Lower lobe of right lung (tissue), 2 donors: Measurements from ENCODE around the gene MGAT4A. TPM values are rescaled to one million over a fixed set of nuclear protein-coding genes. Genes with fewer than 3 reads are reported as not detected.

Experiments
- ATAC-seq, 2 donors: fragments of 200-7000 bp; cut with Tn5 transposase; one replicate each; pipeline ENCODE4 v1.9.1; 2020 to 2022; ENCODE audit warnings: mild to moderate bottlenecking in 2 of 2, moderate library complexity in 2 of 2
- DNase-seq: peaks from one replicate; pipeline ENCODE4 v3.0.0-alpha.2; 2020
- H3K27ac ChIP-seq: fragments of 200-600 bp; one replicate; pipeline ENCODE4 v1.8.0; 2022
- H3K27me3 ChIP-seq: fragments of 200-600 bp; one replicate; pipeline ENCODE4 v1.8.0; 2022; ENCODE audit warnings: low read depth
- H3K36me3 ChIP-seq: fragments of 200-600 bp; one replicate; pipeline ENCODE4 v1.8.0; 2022; ENCODE audit warnings: mild to moderate bottlenecking
- H3K4me1 ChIP-seq: fragments of 200-600 bp; one replicate; pipeline ENCODE4 v1.8.0; 2022
- H3K4me3 ChIP-seq: fragments of 200-600 bp; one replicate; pipeline ENCODE4 v1.8.0; 2022; ENCODE audit warnings: mild to moderate bottlenecking
- H3K9me3 ChIP-seq: fragments of 200-600 bp; one replicate; pipeline ENCODE4 v1.8.0; 2022
- CTCF ChIP-seq: fragments of 200-600 bp; IDR thresholded peaks from one replicate; pipeline ENCODE4 v1.8.0; 2022; ENCODE audit warnings: antibody characterized with exemption, mild to moderate bottlenecking
- intact Hi-C: fragments of 100-400 bp; cut with DNase I; formaldehyde crosslinking; loops from one replicate; pipeline ENCODE4 v1.11.0; 2022
- total RNA-seq: library from RNA; stranded (reverse); fragmentation: NEBNext Ultra II Directional; extraction: Animal tissue kit (Norgen Biotek cat#: 25700); gene quantifications from one replicate; pipeline ENCODE4 v1.2.1, GENCODE V29; 2021
- donor health status: DM: no; HTN: yes; CAD: no; lungs with severe emphysema.

Gene MGAT4A
- total RNA-seq, 1 donor from 2014 or later: 82.0 TPM

- intact Hi-C loops: no loop called here
- no peak for DNase-seq
- Histone ChIP-seq H3K36me3 (peaks cover 34% of the 10 kb centered on the region), H3K4me3 (no peak overlapping the region), H3K27ac (no peak overlapping the region), H3K27me3 (no peaks in the 10 kb centered on the region), H3K4me1 (peaks cover 11% of the 10 kb centered on the region), H3K9me3 (peaks cover 7% of the 10 kb centered on the region)
- no peak for ATAC-seq
- TF ChIP-seq CTCF: no peak
Measured at GRCh38 chr2:98720286-98720685, 10.6 kb downstream of the MGAT4A start.

GRCh38 chr2:98717621-98718020 is 13.3 kb downstream of the MGAT4A start:
- no peak overlapping the region for H3K4me3 ChIP-seq
- H3K36me3 ChIP-seq: peaks cover 14% of the 10 kb centered on the region
- DNase-seq (no peak), ATAC-seq (no peak)
- H3K9me3 ChIP-seq: peaks cover 7% of the 10 kb centered on the region
- no peaks in the 10 kb centered on the region for H3K27me3 ChIP-seq
- H3K27ac ChIP-seq: no peak overlapping the region
- no peaks in the 10 kb centered on the region for H3K4me1 ChIP-seq
- TF ChIP-seq CTCF: no peak
- intact Hi-C loops: no loop called here

GRCh38 chr2:98716786-98717185 is 14.1 kb downstream of the MGAT4A start:
- DNase-seq: no peak
- Histone ChIP-seq H3K4me3 (no peak overlapping the region), H3K36me3 (peaks cover 14% of the 10 kb centered on the region), H3K27ac (no peak overlapping the region), H3K27me3 (no peaks in the 10 kb centered on the region), H3K4me1 (no peaks in the 10 kb centered on the region), H3K9me3 (peaks cover 7% of the 10 kb centered on the region)
- intact Hi-C loops: no loop called here
- no peak for ATAC-seq
- no peak for TF ChIP-seq CTCF

GRCh38 chr2:98715812-98716451 is 15.0 kb downstream of the MGAT4A start:
- peaks cover 14% of the 10 kb centered on the region for H3K36me3 ChIP-seq
- peaks cover 3% of the 10 kb centered on the region for H3K9me3 ChIP-seq
- ATAC-seq (no peak), DNase-seq (no peak)
- intact Hi-C loops: no loop called here
- H3K27ac ChIP-seq: no peak overlapping the region
- H3K4me1 ChIP-seq: peaks cover 8% of the 10 kb centered on the region
- TF ChIP-seq CTCF: no peak
- no peaks in the 10 kb centered on the region for H3K27me3 ChIP-seq
- no peak overlapping the region for H3K4me3 ChIP-seq

GRCh38 chr2:98713332-98714015 is 17.5 kb downstream of the MGAT4A start:
- H3K4me1 ChIP-seq: peaks cover 21% of the 10 kb centered on the region
- TF ChIP-seq CTCF: no peak
- intact Hi-C loops: no loop called here

More at GRCh38 chr2:98713332-98714015, 17.5 kb downstream of the MGAT4A start:
- H3K4me3 ChIP-seq: no peak overlapping the region
- H3K36me3 ChIP-seq: no peaks in the 10 kb centered on the region
- no peaks in the 10 kb centered on the region for H3K9me3 ChIP-seq
- DNase-seq (no peak), ATAC-seq (no peak)
- H3K27ac ChIP-seq: no peak overlapping the region
- H3K27me3 ChIP-seq: no peaks in the 10 kb centered on the region
